Endothelial cell of umbilical vein (primary cell): ENCODE measurements around the gene HOXB7. TPM values are rescaled to one million over a fixed set of nuclear protein-coding genes. Genes with fewer than 3 reads are reported as not detected.

Experiments used
- BruUV-seq: library from RNA; stranded (reverse); fragments of 400-500 nt; replicated peaks from 2 replicates; lab custom pipeline; 2021; lab: Mats Ljungman, UMichigan
- CTCF ChIA-PET: fragments of 300-600, 350-600 bp; sonication (Branson Sonifier 250); formaldehyde crosslinking; loops from one replicate; lab custom pipeline; 2021; ENCODE audit warnings: antibody characterized with exemption, inconsistent platforms; lab: Charles Lee
- POLR2A ChIA-PET: fragments of 300-600, 350-600 bp; sonication (Branson Sonifier 250); formaldehyde crosslinking; loops from one replicate; lab custom pipeline; 2021; ENCODE audit warnings: antibody characterized with exemption, inconsistent platforms; lab: Charles Lee
- DNase-seq: peaks from one replicate; pipeline ENCODE4 v3.0.0-alpha.2; 2011; ENCODE audit warnings: low read depth, low spot score
- FAIRE-seq: peaks from 2 replicates; lab custom pipeline; 2011; peaks lifted over from hg19 to GRCh38; lab: Jason Lieb, UNC
- H2AFZ ChIP-seq: 2 replicates; pipeline ENCODE4 v1.6.0; 2012; ENCODE audit warnings: low read depth, low read length, control low read depth, inconsistent platforms
- H3K27ac ChIP-seq: 2 replicates; pipeline ENCODE4 v1.5.1; 2011; ENCODE audit warnings: low read depth, mild to moderate bottlenecking, control low read depth, low read length, moderate library complexity; ENCODE audit not compliant: insufficient read depth
- H3K27me3 ChIP-seq, 2 experiments: 2 replicates each; pipeline versions ENCODE4 v1.6.0 to v1.6.1; 2011; ENCODE audit warnings: low read length in 2 of 2, mixed read lengths in 1 of 2; ENCODE audit not compliant: control insufficient read depth in 2 of 2, insufficient read depth in 2 of 2
- H3K36me3 ChIP-seq, 2 experiments: 2 replicates in 1 of 2; 3 replicates in 1 of 2; pipeline ENCODE4 v1.5.1; 2011; ENCODE audit warnings: low read length in 2 of 2, mild to moderate bottlenecking in 1 of 2, moderate library complexity in 1 of 2; ENCODE audit not compliant: control insufficient read depth in 2 of 2, insufficient read depth in 2 of 2; ENCODE audit errors: extremely low read depth in 1 of 2
- H3K4me1 ChIP-seq: 3 replicates; pipeline ENCODE4 v1.5.1; 2011; ENCODE audit warnings: mild to moderate bottlenecking, low read length; ENCODE audit not compliant: control insufficient read depth, insufficient read depth; ENCODE audit errors: extremely low read depth
- H3K4me2 ChIP-seq: 2 replicates; pipeline ENCODE4 v1.6.1; 2011; ENCODE audit warnings: low read length, control low read depth, mixed read lengths; ENCODE audit not compliant: insufficient read depth
- H3K4me3 ChIP-seq, 3 experiments: fragments of 200-600 bp in 1 of 3; sonication (generic), shearing (Covaris generic) in 1 of 3; replicated peaks in 1 of 3; 2 replicates each; pipeline ENCODE4 v1.5.1; 2011 to 2016; ENCODE audit warnings: control low read depth in 3 of 3, low read length in 3 of 3, mild to moderate bottlenecking in 2 of 3, inconsistent platforms in 1 of 3, low read depth in 1 of 3, moderate library complexity in 1 of 3; ENCODE audit not compliant: insufficient read depth in 1 of 3
- H3K79me2 ChIP-seq: 2 replicates; pipeline ENCODE4 v1.6.0; 2012; ENCODE audit warnings: low read length, inconsistent platforms; ENCODE audit not compliant: control insufficient read depth, insufficient read depth
- H3K9ac ChIP-seq: replicated peaks from 2 replicates; pipeline ENCODE3; 2011; ENCODE audit warnings: low read length, control low read depth; ENCODE audit not compliant: insufficient read depth; ENCODE audit errors: extremely low read depth
- H3K9me1 ChIP-seq: replicated peaks from 3 replicates; pipeline ENCODE4 v1.6.0; 2011; ENCODE audit warnings: mild to moderate bottlenecking, low read length; ENCODE audit not compliant: control insufficient read depth, insufficient read depth; ENCODE audit errors: extremely low read depth
- H3K9me3 ChIP-seq: replicated peaks from 2 replicates; pipeline ENCODE4 v1.5.1; 2012; ENCODE audit warnings: low read length, inconsistent platforms; ENCODE audit not compliant: control insufficient read depth, insufficient read depth
- H4K20me1 ChIP-seq: replicated peaks from 2 replicates; pipeline ENCODE3; 2011; ENCODE audit warnings: mild to moderate bottlenecking, low read length; ENCODE audit not compliant: control insufficient read depth, insufficient read depth; ENCODE audit errors: extremely low read depth
- EZH2 ChIP-seq: IDR thresholded peaks from 2 replicates; pipeline ENCODE4 v1.6.1; 2012; ENCODE audit warnings: borderline replicate concordance, low read depth, mild to moderate bottlenecking, moderate library complexity, low read length, inconsistent platforms; ENCODE audit not compliant: severe bottlenecking
- FOS ChIP-seq: IDR thresholded peaks from 2 replicates; pipeline ENCODE4 v1.6.1; 2011; ENCODE audit warnings: mild to moderate bottlenecking, low read length, moderate library complexity, borderline replicate concordance; ENCODE audit not compliant: insufficient read depth
- GATA2 ChIP-seq: IDR thresholded peaks from 2 replicates; pipeline ENCODE4 v1.7.0; 2011; ENCODE audit warnings: low read depth, mild to moderate bottlenecking, moderate library complexity, mixed read lengths, low read length; ENCODE audit not compliant: insufficient read length, insufficient read depth
- JUN ChIP-seq: IDR thresholded peaks from 2 replicates; pipeline ENCODE4 v1.6.1; 2011; ENCODE audit warnings: borderline replicate concordance, low read depth; ENCODE audit not compliant: insufficient read length, insufficient read depth
- MYC ChIP-seq: IDR thresholded peaks from one replicate; pipeline ENCODE4 v1.6.1; 2011; ENCODE audit warnings: mild to moderate bottlenecking, low read depth, low read length
- POLR2A ChIP-seq: IDR thresholded peaks from 2 replicates; pipeline ENCODE4 v1.6.1; 2012; ENCODE audit warnings: low read depth, mild to moderate bottlenecking, control low read depth, low read length
- POLR2AphosphoS5 ChIP-seq: IDR thresholded peaks from 2 replicates; pipeline ENCODE4 v1.6.1; 2012; ENCODE audit warnings: low read depth, mild to moderate bottlenecking, control low read depth, low read length, moderate library complexity; ENCODE audit not compliant: insufficient read depth
- dilution Hi-C: fragments of 300-500 bp; cut with MboI; formaldehyde crosslinking; loops from one replicate; pipeline ENCODE4 v1.15.0; 2019; ENCODE audit warnings: low sequenced_read_pairs; ENCODE audit not compliant: extremely low pct_ligation_motif_present
- intact Hi-C: fragments of 100-400 bp; cut with micrococcal nuclease; formaldehyde crosslinking; loops from one replicate; pipeline ENCODE4 v1.10.0; 2022
- polyA plus RNA-seq, 4 experiments: library from polyadenylated mRNA; depleted of rRNA in 3 of 4; stranded (reverse) in 3 of 4; unstranded in 1 of 4; fragments of >200 nt; gene quantifications; 2 replicates each; pipeline versions ENCODE4 v1.2.1 to v1.2.3, GENCODE V29; 2011 to 2012; ENCODE audit warnings: missing spikeins in 1 of 4
- total RNA-seq: library from RNA; stranded (reverse); gene quantifications from 2 replicates; pipeline ENCODE4 v1.2.3, GENCODE V29; 2021
- TF ChIP-seq, protein P1 (sequence below): IDR thresholded peaks from 2 replicates; pipeline ENCODE4 v1.6.1; 2011; ENCODE audit not compliant: insufficient read depth, insufficient read length
- TF ChIP-seq, protein P2 (sequence below), 2 donors: IDR thresholded peaks; 1 replicate in 1 of 2; 2 replicates in 1 of 2; pipeline ENCODE4 v1.5.1; 2011; ENCODE audit warnings: low read length in 2 of 2, mild to moderate bottlenecking in 2 of 2, moderate library complexity in 2 of 2, control low read depth in 1 of 2, inconsistent platforms in 1 of 2, low read depth in 1 of 2; ENCODE audit not compliant: insufficient read depth in 1 of 2; ENCODE audit errors: extremely low read depth in 1 of 2

The HOXB7 gene
- total and polyA plus RNA-seq, 2 donors (not counting 3 experiments of a cell fraction or from before 2014, with no cell fraction given) = 23.5 to 24.5 TPM

GRCh38 chr17:48627118-48627597 is 16.3 kb upstream of the HOXB7 start:
- dilution Hi-C loops (no loop called here), intact Hi-C loops (no loop called here)
- TF ChIP-seq EZH2 (no peak), GATA2 (no peak), JUN (no peak), MYC (no peak), POLR2A (no peak), POLR2AphosphoS5 (no peak), FOS (no peak)
- TF ChIP-seq, protein P1, sequence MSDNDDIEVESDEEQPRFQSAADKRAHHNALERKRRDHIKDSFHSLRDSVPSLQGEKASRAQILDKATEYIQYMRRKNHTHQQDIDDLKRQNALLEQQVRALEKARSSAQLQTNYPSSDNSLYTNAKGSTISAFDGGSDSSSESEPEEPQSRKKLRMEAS = no peak
- TF ChIP-seq, protein P2, sequence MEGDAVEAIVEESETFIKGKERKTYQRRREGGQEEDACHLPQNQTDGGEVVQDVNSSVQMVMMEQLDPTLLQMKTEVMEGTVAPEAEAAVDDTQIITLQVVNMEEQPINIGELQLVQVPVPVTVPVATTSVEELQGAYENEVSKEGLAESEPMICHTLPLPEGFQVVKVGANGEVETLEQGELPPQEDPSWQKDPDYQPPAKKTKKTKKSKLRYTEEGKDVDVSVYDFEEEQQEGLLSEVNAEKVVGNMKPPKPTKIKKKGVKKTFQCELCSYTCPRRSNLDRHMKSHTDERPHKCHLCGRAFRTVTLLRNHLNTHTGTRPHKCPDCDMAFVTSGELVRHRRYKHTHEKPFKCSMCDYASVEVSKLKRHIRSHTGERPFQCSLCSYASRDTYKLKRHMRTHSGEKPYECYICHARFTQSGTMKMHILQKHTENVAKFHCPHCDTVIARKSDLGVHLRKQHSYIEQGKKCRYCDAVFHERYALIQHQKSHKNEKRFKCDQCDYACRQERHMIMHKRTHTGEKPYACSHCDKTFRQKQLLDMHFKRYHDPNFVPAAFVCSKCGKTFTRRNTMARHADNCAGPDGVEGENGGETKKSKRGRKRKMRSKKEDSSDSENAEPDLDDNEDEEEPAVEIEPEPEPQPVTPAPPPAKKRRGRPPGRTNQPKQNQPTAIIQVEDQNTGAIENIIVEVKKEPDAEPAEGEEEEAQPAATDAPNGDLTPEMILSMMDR (IDR thresholded peaks at IDR 0.05; ENCODE audit: extremely low read depth in 1 of 2, insufficient read depth in 1 of 2, low read depth in 1 of 2, low read length in 2 of 2) = no peak
- ChIA-PET CTCF (interaction anchor here (3.2 kb wide), 1 partner anchor 9 kb away, joined by 73 read pairs; no protein-coding TSS in a partner anchor), POLR2A (no interaction called here)
- Histone ChIP-seq H3K9me1 (no peaks in the 10 kb centered on the region), H3K36me3 (no peaks in the 10 kb centered on the region), H3K27me3 (peaks cover 72 to 96% of the 10 kb centered on the region in 2 experiments), H2AFZ (no peak overlapping the region), H3K4me3 (no peak overlapping the region), H3K9me3 (no peaks in the 10 kb centered on the region), H3K9ac (no peak overlapping the region), H3K27ac (no peak overlapping the region), H3K79me2 (no peaks in the 10 kb centered on the region), H3K4me1 (peaks cover 13% of the 10 kb centered on the region), H3K4me2 (no peak overlapping the region), H4K20me1 (no peaks in the 10 kb centered on the region)
- no peak for DNase-seq
- no peak for FAIRE-seq
- BruUV-seq = no TSS peak
